PC-3 (cell line): Measurements from ENCODE around the gene IL4I1. TPM values are rescaled to one million over a fixed set of nuclear protein-coding genes. Genes with fewer than 3 reads are reported as not detected.

Experiments
- ATAC-seq: fragments of 200-7000 bp; cut with Tn5 transposase; 2 replicates; pipeline ENCODE4 v1.9.1; 2020; ENCODE audit warnings: mild to moderate bottlenecking, moderate library complexity
- BruUV-seq: library from RNA; stranded (reverse); fragments of 400-500 nt; replicated peaks from 2 replicates; lab custom pipeline; 2021; lab: Mats Ljungman, UMichigan
- CTCF ChIA-PET: fragments of 300-600 bp; sonication (Branson Sonifier 250); formaldehyde crosslinking; loops from one replicate; lab custom pipeline; 2022; ENCODE audit warnings: antibody characterized with exemption; lab: Charles Lee
- POLR2A ChIA-PET: fragments of 300-600 bp; sonication (Branson Sonifier 250); formaldehyde crosslinking; loops from one replicate; lab custom pipeline; 2022; ENCODE audit warnings: antibody characterized with exemption; ENCODE audit not compliant: unreplicated experiment; lab: Charles Lee
- DNase-seq: peaks from one replicate; pipeline ENCODE4 v3.0.0-alpha.2; 2015
- H2AFZ ChIP-seq: fragments of 300-600 bp; sonication (generic); 2 replicates; pipeline ENCODE4 v1.6.0; 2016; ENCODE audit warnings: antibody characterized with exemption, low read length
- H3F3A ChIP-seq: fragments of 300-600 bp; sonication (generic); one replicate; pipeline ENCODE4 v1.6.0; 2017; ENCODE audit warnings: antibody characterized with exemption, low read length, control low read depth, mild to moderate bottlenecking; ENCODE audit not compliant: unreplicated experiment
- H3K27ac ChIP-seq: fragments of 300-600 bp; sonication (generic); 2 replicates; pipeline ENCODE4 v1.5.1; 2016; ENCODE audit warnings: mild to moderate bottlenecking, low read length
- H3K27me3 ChIP-seq: fragments of 300-600 bp; sonication (generic); 2 replicates; pipeline ENCODE4 v1.6.1; 2016; ENCODE audit warnings: low read length, mixed read lengths
- H3K36me3 ChIP-seq: fragments of 300-600 bp; sonication (generic); 2 replicates; pipeline ENCODE4 v1.6.1; 2016; ENCODE audit warnings: low read depth, mixed run types, low read length, mixed read lengths
- H3K4me1 ChIP-seq: fragments of 300-600 bp; sonication (generic); 2 replicates; pipeline ENCODE4 v1.5.1; 2016; ENCODE audit warnings: low read length; ENCODE audit not compliant: insufficient read depth
- H3K4me2 ChIP-seq: fragments of 300-600 bp; sonication (generic); 2 replicates; pipeline ENCODE4 v1.6.0; 2016; ENCODE audit warnings: low read length
- H3K4me3 ChIP-seq: fragments of 300-600 bp; sonication (generic); 2 replicates; pipeline ENCODE4 v1.5.1; 2016; ENCODE audit warnings: mild to moderate bottlenecking, low read length, mixed read lengths
- H3K79me2 ChIP-seq: fragments of 300-600 bp; sonication (generic); 2 replicates; pipeline ENCODE4 v1.6.1; 2017; ENCODE audit warnings: low read length, mixed read lengths
- H3K9ac ChIP-seq: fragments of 300-600 bp; sonication (generic); 2 replicates; pipeline ENCODE4 v1.6.0; 2016; ENCODE audit warnings: mild to moderate bottlenecking, low read length
- H3K9me2 ChIP-seq: fragments of 300-600 bp; sonication (generic); replicated peaks from 2 replicates; pipeline ENCODE4 v1.6.1; 2016; ENCODE audit warnings: mixed run types, low read length, mixed read lengths
- H3K9me3 ChIP-seq: fragments of 300-600 bp; sonication (generic); 2 replicates; pipeline ENCODE4 v1.6.1; 2016; ENCODE audit warnings: low read length, mixed read lengths
- H4K20me1 ChIP-seq: fragments of 300-600 bp; sonication (generic); 2 replicates; pipeline ENCODE4 v1.6.1; 2016; ENCODE audit warnings: low read length, mixed read lengths
- CTCF ChIP-seq: fragments of 300-600 bp; sonication (generic); conservative IDR thresholded peaks from 2 replicates; pipeline ENCODE4 v1.5.1; 2017; ENCODE audit warnings: antibody characterized with exemption, low read depth, mild to moderate bottlenecking, low read length
- EZH2 ChIP-seq: fragments of 300-600 bp; sonication (generic); IDR thresholded peaks from one replicate; pipeline ENCODE4 v1.6.1; 2017; ENCODE audit warnings: antibody characterized with exemption, mild to moderate bottlenecking, low read length; ENCODE audit not compliant: unreplicated experiment
- EZH2phosphoT487 ChIP-seq: fragments of 300-600 bp; sonication (generic); IDR thresholded peaks from 2 replicates; pipeline ENCODE4 v1.6.1; 2018; ENCODE audit warnings: mild to moderate bottlenecking, antibody characterized with exemption, low read length, borderline replicate concordance
- intact Hi-C: fragments of 100-400 bp; cut with micrococcal nuclease; formaldehyde crosslinking; loops from 2 replicates; pipeline ENCODE4 v1.9.0; 2023
- total RNA-seq: library from RNA; depleted of rRNA; stranded (reverse); fragments of >200 nt; gene quantifications from 2 replicates; pipeline ENCODE4 v1.2.3, GENCODE V29; 2014

IL4I1 gene
- total RNA-seq, 1 experiment from 2014 or later = 2.2 TPM

DNA sequence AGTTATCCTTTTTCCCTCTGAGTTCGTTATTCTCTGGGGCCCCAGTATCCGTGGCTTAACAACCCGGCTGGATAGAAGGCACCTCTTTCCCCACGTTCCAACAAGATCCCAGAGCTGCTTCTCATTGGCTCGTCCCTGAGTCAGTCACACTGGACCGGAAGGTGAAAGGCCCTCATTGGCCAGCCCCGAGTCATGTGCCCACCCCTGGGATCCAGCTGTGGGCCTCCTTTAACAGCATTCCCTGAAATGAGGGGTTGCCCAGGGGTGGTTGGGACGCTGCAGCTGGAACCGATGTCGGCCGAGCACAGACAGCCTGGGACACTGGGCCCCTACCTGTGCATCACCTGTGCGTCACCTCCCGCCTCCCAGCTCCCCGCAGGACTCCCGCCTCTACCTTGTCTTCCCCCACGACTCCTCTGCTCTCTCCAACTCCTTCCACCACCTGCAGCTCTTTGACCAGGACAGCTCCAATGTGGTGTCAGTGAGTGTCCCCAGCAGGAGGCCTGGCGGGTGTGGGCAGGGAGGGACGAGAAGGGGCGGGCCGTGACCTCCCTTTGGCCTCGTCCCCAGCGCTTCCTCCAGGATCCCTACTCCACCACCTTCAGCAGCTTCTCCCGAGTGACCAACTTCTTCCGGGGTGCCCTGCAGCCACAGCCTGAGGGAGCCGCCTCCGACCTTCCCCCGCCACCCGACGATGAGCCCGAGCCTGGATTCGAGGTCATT, 14.9 kb downstream of the IL4I1 start:
- Histone ChIP-seq H3K79me2 (peaks cover 12% of the 10 kb centered on the region), H3K9ac (no peak overlapping the region), H3K4me3 (no peak overlapping the region), H3K4me1 (peaks cover 25% of the 10 kb centered on the region), H3K27ac (no peak overlapping the region), H3K9me3 (no peaks in the 10 kb centered on the region), H4K20me1 (no peaks in the 10 kb centered on the region), H2AFZ (no peak overlapping the region), H3K27me3 (no peaks in the 10 kb centered on the region), H3K36me3 (peaks cover 26% of the 10 kb centered on the region), H3K4me2 (no peak overlapping the region), H3F3A (peaks cover 3% of the 10 kb centered on the region), H3K9me2 (no peaks in the 10 kb centered on the region)
- no peak for ATAC-seq
- CTCF ChIA-PET = no interaction called here
- DNase-seq = peak; percentile 20
- intact Hi-C loops = no loop called here
- no peak for TF ChIP-seq EZH2
- no peak for TF ChIP-seq CTCF
- no peak for TF ChIP-seq EZH2phosphoT487
- POLR2A ChIA-PET = no interaction called here
- BruUV-seq = no TSS peak

DNA sequence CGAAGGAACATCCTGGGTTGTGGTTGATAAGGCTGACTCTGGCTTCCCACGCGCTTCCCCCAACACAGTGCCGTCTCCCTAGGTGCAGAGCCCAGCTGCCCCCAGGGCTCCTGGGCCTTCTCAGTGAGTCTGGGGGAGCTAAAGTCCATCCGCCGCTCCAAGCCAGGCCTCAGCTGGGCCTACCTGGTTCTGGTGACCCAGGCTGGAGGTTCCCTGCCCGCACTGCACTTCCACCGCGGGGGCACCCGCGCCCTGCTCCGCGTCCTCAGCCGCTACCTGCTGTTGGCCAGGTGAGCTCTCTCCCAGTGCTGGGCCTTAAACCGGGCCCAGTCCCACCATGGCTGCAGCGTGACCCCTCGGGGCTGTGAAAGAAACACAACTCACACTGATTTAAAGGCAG, 15.5 kb downstream of the IL4I1 start:
- Histone ChIP-seq H3K27me3 (no peaks in the 10 kb centered on the region), H3K36me3 (peaks cover 26% of the 10 kb centered on the region), H3K27ac (no peak overlapping the region), H3K4me3 (no peak overlapping the region), H3K9me2 (no peaks in the 10 kb centered on the region), H2AFZ (no peak overlapping the region), H3K9ac (no peak overlapping the region), H4K20me1 (no peaks in the 10 kb centered on the region), H3K9me3 (no peaks in the 10 kb centered on the region), H3F3A (no peaks in the 10 kb centered on the region), H3K4me2 (no peak overlapping the region), H3K4me1 (peaks cover 25% of the 10 kb centered on the region), H3K79me2 (peaks cover 14% of the 10 kb centered on the region)
- ChIA-PET CTCF (no interaction called here), POLR2A (no interaction called here)
- intact Hi-C loops = no loop called here
- ATAC-seq (no peak), DNase-seq (no peak)
- no TSS peak for BruUV-seq
- TF ChIP-seq EZH2 (no peak), EZH2phosphoT487 (no peak), CTCF (no peak)

DNA sequence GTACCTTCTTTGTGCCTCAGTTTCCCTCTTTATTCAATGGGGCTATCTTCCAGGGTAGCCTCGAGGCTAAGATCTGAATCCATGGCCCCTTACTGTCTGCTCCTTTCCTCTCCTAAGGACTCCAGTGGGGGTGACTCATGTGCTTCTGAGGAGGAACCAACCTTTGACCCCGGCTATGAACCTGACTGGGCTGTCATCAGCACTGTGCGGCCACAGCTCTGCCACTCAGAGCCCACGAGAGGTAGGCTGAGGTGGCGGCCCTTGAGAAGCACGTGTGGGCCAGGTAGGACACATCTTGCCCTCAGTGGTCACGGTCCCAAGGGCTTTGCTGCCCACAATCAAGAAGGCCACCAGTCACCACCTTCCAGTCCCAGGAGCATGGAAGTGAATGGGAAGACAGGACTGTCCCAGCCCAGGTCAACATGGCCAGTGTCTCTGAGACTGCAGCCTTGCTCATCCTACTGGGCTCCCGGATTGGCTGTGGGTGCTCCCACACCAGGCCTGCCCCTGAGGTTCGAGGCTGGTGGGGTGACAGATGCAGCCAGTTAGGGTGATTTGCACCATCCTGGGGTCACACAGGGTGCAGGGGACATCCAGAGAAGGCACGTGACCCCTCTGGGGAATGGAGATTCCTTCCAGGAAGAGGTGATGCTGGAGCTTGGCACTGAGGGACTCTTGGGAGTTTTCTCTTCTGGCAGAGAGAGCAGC, 16.4 kb downstream of the IL4I1 start:
- CTCF ChIA-PET = no interaction called here

More for the DNA sequence above, 16.4 kb downstream of the IL4I1 start:
- Histone ChIP-seq H3K27ac (no peak overlapping the region), H3K9me2 (no peaks in the 10 kb centered on the region), H4K20me1 (no peaks in the 10 kb centered on the region), H3K4me3 (no peak overlapping the region), H2AFZ (no peak overlapping the region), H3K9me3 (no peaks in the 10 kb centered on the region), H3K79me2 (peaks cover 23% of the 10 kb centered on the region), H3K36me3 (peaks cover 26% of the 10 kb centered on the region), H3K4me1 (peaks cover 30% of the 10 kb centered on the region), H3F3A (no peaks in the 10 kb centered on the region), H3K4me2 (no peak overlapping the region), H3K27me3 (no peaks in the 10 kb centered on the region), H3K9ac (no peak overlapping the region)
- POLR2A ChIA-PET = no interaction called here
- TF ChIP-seq EZH2phosphoT487 = no peak
- TF ChIP-seq EZH2 = no peak
- TF ChIP-seq CTCF = no peak
- no peak for DNase-seq
- no TSS peak for BruUV-seq
- intact Hi-C loops = no loop called here
- ATAC-seq = no peak
